Endothelial cell of umbilical vein (primary cell): ENCODE measurements around the gene ATP6V1G2. TPM values are rescaled to one million over a fixed set of nuclear protein-coding genes. Genes with fewer than 3 reads are reported as not detected.

ENCODE experiments used
- BruUV-seq: library from RNA; stranded (reverse); fragments of 400-500 nt; replicated peaks from 2 replicates; lab custom pipeline; 2021; lab: Mats Ljungman, UMichigan
- CTCF ChIA-PET: fragments of 300-600, 350-600 bp; sonication (Branson Sonifier 250); formaldehyde crosslinking; loops from one replicate; lab custom pipeline; 2021; ENCODE audit warnings: antibody characterized with exemption, inconsistent platforms; lab: Charles Lee
- POLR2A ChIA-PET: fragments of 300-600, 350-600 bp; sonication (Branson Sonifier 250); formaldehyde crosslinking; loops from one replicate; lab custom pipeline; 2021; ENCODE audit warnings: antibody characterized with exemption, inconsistent platforms; lab: Charles Lee
- DNase-seq: peaks from one replicate; pipeline ENCODE4 v3.0.0-alpha.2; 2011; ENCODE audit warnings: low read depth, low spot score
- FAIRE-seq: peaks from 2 replicates; lab custom pipeline; 2011; peaks lifted over from hg19 to GRCh38; lab: Jason Lieb, UNC
- H2AFZ ChIP-seq: 2 replicates; pipeline ENCODE4 v1.6.0; 2012; ENCODE audit warnings: low read depth, low read length, control low read depth, inconsistent platforms
- H3K27ac ChIP-seq: 2 replicates; pipeline ENCODE4 v1.5.1; 2011; ENCODE audit warnings: low read depth, mild to moderate bottlenecking, control low read depth, low read length, moderate library complexity; ENCODE audit not compliant: insufficient read depth
- H3K27me3 ChIP-seq, 2 experiments: 2 replicates each; pipeline versions ENCODE4 v1.6.0 to v1.6.1; 2011; ENCODE audit warnings: low read length in 2 of 2, mixed read lengths in 1 of 2; ENCODE audit not compliant: control insufficient read depth in 2 of 2, insufficient read depth in 2 of 2
- H3K36me3 ChIP-seq, 2 experiments: 2 replicates in 1 of 2; 3 replicates in 1 of 2; pipeline ENCODE4 v1.5.1; 2011; ENCODE audit warnings: low read length in 2 of 2, mild to moderate bottlenecking in 1 of 2, moderate library complexity in 1 of 2; ENCODE audit not compliant: control insufficient read depth in 2 of 2, insufficient read depth in 2 of 2; ENCODE audit errors: extremely low read depth in 1 of 2
- H3K4me1 ChIP-seq: 3 replicates; pipeline ENCODE4 v1.5.1; 2011; ENCODE audit warnings: mild to moderate bottlenecking, low read length; ENCODE audit not compliant: control insufficient read depth, insufficient read depth; ENCODE audit errors: extremely low read depth
- H3K4me2 ChIP-seq: 2 replicates; pipeline ENCODE4 v1.6.1; 2011; ENCODE audit warnings: low read length, control low read depth, mixed read lengths; ENCODE audit not compliant: insufficient read depth
- H3K4me3 ChIP-seq, 3 experiments: fragments of 200-600 bp in 1 of 3; sonication (generic), shearing (Covaris generic) in 1 of 3; replicated peaks in 1 of 3; 2 replicates each; pipeline ENCODE4 v1.5.1; 2011 to 2016; ENCODE audit warnings: control low read depth in 3 of 3, low read length in 3 of 3, mild to moderate bottlenecking in 2 of 3, inconsistent platforms in 1 of 3, low read depth in 1 of 3, moderate library complexity in 1 of 3; ENCODE audit not compliant: insufficient read depth in 1 of 3
- H3K79me2 ChIP-seq: 2 replicates; pipeline ENCODE4 v1.6.0; 2012; ENCODE audit warnings: low read length, inconsistent platforms; ENCODE audit not compliant: control insufficient read depth, insufficient read depth
- H3K9ac ChIP-seq: replicated peaks from 2 replicates; pipeline ENCODE3; 2011; ENCODE audit warnings: low read length, control low read depth; ENCODE audit not compliant: insufficient read depth; ENCODE audit errors: extremely low read depth
- H3K9me1 ChIP-seq: replicated peaks from 3 replicates; pipeline ENCODE4 v1.6.0; 2011; ENCODE audit warnings: mild to moderate bottlenecking, low read length; ENCODE audit not compliant: control insufficient read depth, insufficient read depth; ENCODE audit errors: extremely low read depth
- H3K9me3 ChIP-seq: replicated peaks from 2 replicates; pipeline ENCODE4 v1.5.1; 2012; ENCODE audit warnings: low read length, inconsistent platforms; ENCODE audit not compliant: control insufficient read depth, insufficient read depth
- H4K20me1 ChIP-seq: replicated peaks from 2 replicates; pipeline ENCODE3; 2011; ENCODE audit warnings: mild to moderate bottlenecking, low read length; ENCODE audit not compliant: control insufficient read depth, insufficient read depth; ENCODE audit errors: extremely low read depth
- CTCF ChIP-seq, 2 donors: IDR thresholded peaks; 1 replicate in 1 of 2; 2 replicates in 1 of 2; pipeline ENCODE4 v1.5.1; 2011; ENCODE audit warnings: low read length in 2 of 2, mild to moderate bottlenecking in 2 of 2, moderate library complexity in 2 of 2, control low read depth in 1 of 2, inconsistent platforms in 1 of 2, low read depth in 1 of 2; ENCODE audit not compliant: insufficient read depth in 1 of 2; ENCODE audit errors: extremely low read depth in 1 of 2
- EZH2 ChIP-seq: IDR thresholded peaks from 2 replicates; pipeline ENCODE4 v1.6.1; 2012; ENCODE audit warnings: borderline replicate concordance, low read depth, mild to moderate bottlenecking, moderate library complexity, low read length, inconsistent platforms; ENCODE audit not compliant: severe bottlenecking
- FOS ChIP-seq: IDR thresholded peaks from 2 replicates; pipeline ENCODE4 v1.6.1; 2011; ENCODE audit warnings: mild to moderate bottlenecking, low read length, moderate library complexity, borderline replicate concordance; ENCODE audit not compliant: insufficient read depth
- GATA2 ChIP-seq: IDR thresholded peaks from 2 replicates; pipeline ENCODE4 v1.7.0; 2011; ENCODE audit warnings: low read depth, mild to moderate bottlenecking, moderate library complexity, mixed read lengths, low read length; ENCODE audit not compliant: insufficient read length, insufficient read depth
- JUN ChIP-seq: IDR thresholded peaks from 2 replicates; pipeline ENCODE4 v1.6.1; 2011; ENCODE audit warnings: borderline replicate concordance, low read depth; ENCODE audit not compliant: insufficient read length, insufficient read depth
- MAX ChIP-seq: IDR thresholded peaks from 2 replicates; pipeline ENCODE4 v1.6.1; 2011; ENCODE audit not compliant: insufficient read depth, insufficient read length
- MYC ChIP-seq: IDR thresholded peaks from one replicate; pipeline ENCODE4 v1.6.1; 2011; ENCODE audit warnings: mild to moderate bottlenecking, low read depth, low read length
- POLR2A ChIP-seq: IDR thresholded peaks from 2 replicates; pipeline ENCODE4 v1.6.1; 2012; ENCODE audit warnings: low read depth, mild to moderate bottlenecking, control low read depth, low read length
- POLR2AphosphoS5 ChIP-seq: IDR thresholded peaks from 2 replicates; pipeline ENCODE4 v1.6.1; 2012; ENCODE audit warnings: low read depth, mild to moderate bottlenecking, control low read depth, low read length, moderate library complexity; ENCODE audit not compliant: insufficient read depth
- dilution Hi-C: fragments of 300-500 bp; cut with MboI; formaldehyde crosslinking; loops from one replicate; pipeline ENCODE4 v1.15.0; 2019; ENCODE audit warnings: low sequenced_read_pairs; ENCODE audit not compliant: extremely low pct_ligation_motif_present
- intact Hi-C: fragments of 100-400 bp; cut with micrococcal nuclease; formaldehyde crosslinking; loops from one replicate; pipeline ENCODE4 v1.10.0; 2022
- polyA plus RNA-seq, 4 experiments: library from polyadenylated mRNA; depleted of rRNA in 3 of 4; stranded (reverse) in 3 of 4; unstranded in 1 of 4; fragments of >200 nt; gene quantifications; 2 replicates each; pipeline versions ENCODE4 v1.2.1 to v1.2.3, GENCODE V29; 2011 to 2012; ENCODE audit warnings: missing spikeins in 1 of 4
- total RNA-seq: library from RNA; stranded (reverse); gene quantifications from 2 replicates; pipeline ENCODE4 v1.2.3, GENCODE V29; 2021

The ATP6V1G2 gene
- total and polyA plus RNA-seq, 2 donors (not counting 3 experiments of a cell fraction or from before 2014, with no cell fraction given): 0.70 to 0.84 TPM

- BruUV-seq: no TSS peak
- POLR2A ChIA-PET: no interaction called here
- DNase-seq: no peak
- H3K36me3 ChIP-seq: no peaks in the 10 kb centered on the region
- H3K4me2 ChIP-seq: no peak overlapping the region
- no peaks in the 10 kb centered on the region for H3K9me1 ChIP-seq
- no peak overlapping the region for H3K4me3 ChIP-seq
- intact Hi-C loops (no loop called here), dilution Hi-C loops (no loop called here)
- H3K27me3 ChIP-seq: no peaks in the 10 kb centered on the region
- no peaks in the 10 kb centered on the region for H3K9me3 ChIP-seq
- peaks cover 10% of the 10 kb centered on the region for H3K79me2 ChIP-seq
- no peaks in the 10 kb centered on the region for H4K20me1 ChIP-seq
- no peak overlapping the region for H2AFZ ChIP-seq
- TF ChIP-seq EZH2: no peak
- H3K27ac ChIP-seq: no peak overlapping the region
- no peak for FAIRE-seq
- peaks cover 16% of the 10 kb centered on the region for H3K4me1 ChIP-seq
- no peak overlapping the region for H3K9ac ChIP-seq
- CTCF ChIA-PET: interaction anchor here (4.2 to 32.6 kb wide), 3 partner anchors 7 to 22 kb away, joined by 16 to 1517 read pairs (median 286); partner anchors contain the start of genes ATP6V1G2, DDX39B, LST1 and NCR3
Observed at GRCh38 chr6:31578184-31579118, 32.0 kb upstream of the ATP6V1G2 start.

GRCh38 chr6:31577579-31577966, 31.2 kb upstream of the ATP6V1G2 start:
- Histone ChIP-seq H3K4me3 (no peak overlapping the region), H3K9ac (no peak overlapping the region), H3K9me3 (no peaks in the 10 kb centered on the region), H3K9me1 (no peaks in the 10 kb centered on the region), H3K36me3 (no peaks in the 10 kb centered on the region), H3K27ac (no peak overlapping the region), H3K79me2 (peaks cover 10% of the 10 kb centered on the region), H3K4me1 (peaks cover 16% of the 10 kb centered on the region), H2AFZ (no peak overlapping the region), H3K27me3 (no peaks in the 10 kb centered on the region), H3K4me2 (no peak overlapping the region), H4K20me1 (no peaks in the 10 kb centered on the region)
- no TSS peak for BruUV-seq
- dilution Hi-C loops: no loop called here
- ChIA-PET POLR2A (no interaction called here), CTCF (interaction anchor here (0.5 to 32.6 kb wide), 4 partner anchors 8 to 869 kb away, joined by 3 to 1517 read pairs (median 151); partner anchors contain the start of genes ATP6V1G2, DDX39B, LST1 and NCR3)
- FAIRE-seq: no peak
- TF ChIP-seq POLR2A: no peak
- TF ChIP-seq MYC: no peak
- no peak for TF ChIP-seq EZH2
- TF ChIP-seq MAX: no peak
- no peak for TF ChIP-seq FOS
- TF ChIP-seq GATA2: no peak
- no peak for TF ChIP-seq JUN
- no peak for TF ChIP-seq CTCF (IDR thresholded peaks at IDR 0.05; ENCODE audit: extremely low read depth in 1 of 2, insufficient read depth in 1 of 2, low read depth in 1 of 2, low read length in 2 of 2)
- TF ChIP-seq POLR2AphosphoS5: no peak
- intact Hi-C loops: no loop called here
- DNase-seq: no peak
